Tibial nerve (tissue), 4 donors: ENCODE results near the gene MTCL1. TPM values are rescaled to one million over a fixed set of nuclear protein-coding genes. Genes with fewer than 3 reads are reported as not detected.

Experiments used
- DNase-seq, 2 donors: peaks; one replicate each; pipeline ENCODE4 v3.0.0-alpha.2; 2019; ENCODE audit warnings: low spot score in 2 of 2
- H3K27ac ChIP-seq, 4 donors: fragments of 200-600 bp; sonication (generic) in 3 of 4; one replicate each; pipeline ENCODE4 v1.5.1; 2017 to 2019; ENCODE audit warnings: mild to moderate bottlenecking in 1 of 4
- H3K27me3 ChIP-seq, 2 donors: fragments of 200-600 bp; sonication (generic) in 1 of 2; one replicate each; pipeline versions ENCODE4 v1.5.1 to v1.6.0; 2017 to 2019
- H3K36me3 ChIP-seq, 3 donors: fragments of 200-600 bp; sonication (generic); one replicate each; pipeline ENCODE4 v1.5.1; 2018 to 2019
- H3K4me1 ChIP-seq, 4 donors: fragments of 200-600 bp; sonication (generic) in 3 of 4; one replicate each; pipeline ENCODE4 v1.5.1; 2017 to 2019
- H3K4me3 ChIP-seq, 4 donors: fragments of 200-600 bp; sonication (generic) in 3 of 4; one replicate each; pipeline ENCODE4 v1.5.1; 2017 to 2019; ENCODE audit warnings: mild to moderate bottlenecking in 1 of 4, moderate library complexity in 1 of 4
- H3K9me3 ChIP-seq, 4 donors: fragments of 200-600 bp; sonication (generic) in 3 of 4; one replicate each; pipeline ENCODE4 v1.5.1; 2017 to 2019
- EP300 ChIP-seq, 2 donors: sonication (generic); formaldehyde crosslinking; IDR thresholded peaks; one replicate each; pipeline ENCODE4 v1.6.1; 2017; ENCODE audit warnings: antibody characterized with exemption in 2 of 2, mild to moderate bottlenecking in 1 of 2
- POLR2A ChIP-seq, 2 donors: fragments of 450-650 bp; IDR thresholded peaks; one replicate each; pipeline ENCODE4 v1.6.1; 2017; ENCODE audit warnings: antibody characterized with exemption in 2 of 2, mild to moderate bottlenecking in 2 of 2, moderate library complexity in 2 of 2
- WGBS, 2 donors: methylation state at CpG; one replicate each; pipeline ENCODE4 v1.1.5; 2018; 5-methylcytosine and 5-hydroxymethylcytosine counted together
- total RNA-seq, 4 donors: library from RNA; depleted of rRNA; stranded (reverse); fragments of >200 nt; gene quantifications; one replicate each; pipeline ENCODE4 v1.1.0, GENCODE V29; 2016
- TF ChIP-seq, protein P1 (sequence below), 5 experiments: fragments of 200-600 bp in 3 of 5; fragments of 450-650 bp in 2 of 5; sonication (generic) in 3 of 5; IDR thresholded peaks; one replicate each; pipeline ENCODE4 v1.5.1; 2016 to 2019; ENCODE audit warnings: antibody characterized with exemption in 5 of 5, mild to moderate bottlenecking in 3 of 5, moderate library complexity in 2 of 5

The MTCL1 gene
- total RNA-seq, 4 donors from 2014 or later, result 4.6 to 18.3 (median 5.3) TPM

- no peaks in the 10 kb centered on the region for H3K27me3 ChIP-seq
- no peak for DNase-seq
- TF ChIP-seq POLR2A (IDR thresholded peaks at IDR 0.05), result no peak
- no peak for TF ChIP-seq EP300 (IDR thresholded peaks at IDR 0.05)
- TF ChIP-seq, protein P1, sequence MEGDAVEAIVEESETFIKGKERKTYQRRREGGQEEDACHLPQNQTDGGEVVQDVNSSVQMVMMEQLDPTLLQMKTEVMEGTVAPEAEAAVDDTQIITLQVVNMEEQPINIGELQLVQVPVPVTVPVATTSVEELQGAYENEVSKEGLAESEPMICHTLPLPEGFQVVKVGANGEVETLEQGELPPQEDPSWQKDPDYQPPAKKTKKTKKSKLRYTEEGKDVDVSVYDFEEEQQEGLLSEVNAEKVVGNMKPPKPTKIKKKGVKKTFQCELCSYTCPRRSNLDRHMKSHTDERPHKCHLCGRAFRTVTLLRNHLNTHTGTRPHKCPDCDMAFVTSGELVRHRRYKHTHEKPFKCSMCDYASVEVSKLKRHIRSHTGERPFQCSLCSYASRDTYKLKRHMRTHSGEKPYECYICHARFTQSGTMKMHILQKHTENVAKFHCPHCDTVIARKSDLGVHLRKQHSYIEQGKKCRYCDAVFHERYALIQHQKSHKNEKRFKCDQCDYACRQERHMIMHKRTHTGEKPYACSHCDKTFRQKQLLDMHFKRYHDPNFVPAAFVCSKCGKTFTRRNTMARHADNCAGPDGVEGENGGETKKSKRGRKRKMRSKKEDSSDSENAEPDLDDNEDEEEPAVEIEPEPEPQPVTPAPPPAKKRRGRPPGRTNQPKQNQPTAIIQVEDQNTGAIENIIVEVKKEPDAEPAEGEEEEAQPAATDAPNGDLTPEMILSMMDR (IDR thresholded peaks at IDR 0.05), result no peak
- H3K4me1 ChIP-seq, result peaks cover 0 to 11% (median 0%) of the 10 kb centered on the region in 4 donors
- WGBS, 2 donors, result 23 to 29% methylated on average over 2 of the region's 2 CpGs
- peaks cover 0 to 6% (median 0%) of the 10 kb centered on the region in 4 donors for H3K9me3 ChIP-seq
- no peaks in the 10 kb centered on the region for H3K36me3 ChIP-seq
- H3K4me3 ChIP-seq, result no peak overlapping the region
- H3K27ac ChIP-seq, result no peak overlapping the region
These were observed 149.6 kb downstream of the MTCL1 start for GRCh38 chr18:8854962-8855361.

- no peak for TF ChIP-seq POLR2A (IDR thresholded peaks at IDR 0.05)
- TF ChIP-seq, protein P1 (IDR thresholded peaks at IDR 0.05), result no peak
- no peak for TF ChIP-seq EP300 (IDR thresholded peaks at IDR 0.05)
- Histone ChIP-seq H3K4me3 (no peak overlapping the region), H3K36me3 (no peaks in the 10 kb centered on the region), H3K27me3 (no peaks in the 10 kb centered on the region), H3K27ac (no peak overlapping the region), H3K4me1 (peaks cover 0 to 11% (median 0%) of the 10 kb centered on the region in 4 donors), H3K9me3 (no peaks in the 10 kb centered on the region)
- WGBS, 2 donors, result 83 to 90% methylated on average over 8 of the region's 8 CpGs
- DNase-seq, result no peak
These were observed 150.9 kb downstream of the MTCL1 start for GRCh38 chr18:8856212-8856611.

GRCh38 chr18:8856769-8857393, 151.5 kb downstream of the MTCL1 start:
- no peak overlapping the region for H3K4me3 ChIP-seq
- no peaks in the 10 kb centered on the region for H3K27me3 ChIP-seq
- no peak for DNase-seq
- WGBS, 2 donors, result 91 to 95% methylated on average over 30 to 31 of the region's 34 CpGs
- H3K4me1 ChIP-seq, result peaks cover 0 to 11% (median 0%) of the 10 kb centered on the region in 4 donors
- no peaks in the 10 kb centered on the region for H3K9me3 ChIP-seq
- no peaks in the 10 kb centered on the region for H3K36me3 ChIP-seq
- H3K27ac ChIP-seq, result no peak overlapping the region
- TF ChIP-seq POLR2A (IDR thresholded peaks at IDR 0.05) (no peak), EP300 (IDR thresholded peaks at IDR 0.05) (no peak)
- TF ChIP-seq, protein P1 (IDR thresholded peaks at IDR 0.05), result no peak

- Histone ChIP-seq H3K9me3 (no peaks in the 10 kb centered on the region), H3K4me3 (no peak overlapping the region), H3K4me1 (peaks cover 0 to 11% (median 0%) of the 10 kb centered on the region in 4 donors), H3K27ac (no peak overlapping the region), H3K36me3 (no peaks in the 10 kb centered on the region), H3K27me3 (no peaks in the 10 kb centered on the region)
- TF ChIP-seq POLR2A (IDR thresholded peaks at IDR 0.05) (no peak), EP300 (IDR thresholded peaks at IDR 0.05) (no peak)
- TF ChIP-seq, protein P1 (IDR thresholded peaks at IDR 0.05), result no peak
- DNase-seq, result no peak
- WGBS, 2 donors, result 90% methylated on average over 4 of the region's 4 CpGs
These were observed 152.4 kb downstream of the MTCL1 start for GRCh38 chr18:8857806-8858205.

DNA sequence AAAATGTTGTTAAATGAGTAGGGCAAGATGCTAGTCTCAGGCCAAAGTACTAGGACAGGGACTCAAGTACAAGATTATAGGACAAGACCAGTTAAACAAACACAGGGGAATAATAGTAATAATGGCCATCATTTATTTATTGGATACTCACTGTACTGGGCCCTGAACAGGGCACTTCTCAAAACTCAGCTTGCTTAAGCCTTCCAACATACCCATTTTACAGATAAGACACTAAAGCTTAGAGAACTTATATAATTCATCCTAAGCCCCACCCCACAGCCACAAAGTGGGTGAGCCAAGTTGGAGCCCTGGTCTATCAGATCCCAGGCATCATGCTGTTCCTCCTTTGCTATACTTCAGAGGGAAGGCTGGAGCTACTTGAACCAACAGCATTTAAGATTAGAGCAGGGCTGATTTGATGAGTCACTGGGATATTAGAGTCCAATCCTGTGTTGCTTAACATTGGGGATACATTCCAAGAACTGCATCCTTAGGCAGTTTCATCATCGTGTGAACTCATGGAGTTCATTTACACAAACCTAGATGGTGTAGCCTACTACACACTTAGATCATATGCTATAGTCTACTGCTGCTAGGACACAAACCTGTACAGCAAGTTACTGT, 153.6 kb downstream of the MTCL1 start:
- Histone ChIP-seq H3K4me3 (no peak overlapping the region), H3K4me1 (peaks cover 0 to 11% (median 0%) of the 10 kb centered on the region in 4 donors), H3K27ac (no peak overlapping the region), H3K36me3 (no peaks in the 10 kb centered on the region), H3K27me3 (no peaks in the 10 kb centered on the region), H3K9me3 (no peaks in the 10 kb centered on the region)
- TF ChIP-seq, protein P1 (IDR thresholded peaks at IDR 0.05), result no peak
- WGBS, 2 donors, result 33 to 50% methylated on average over 1 of the region's 1 CpG
- DNase-seq, result no peak
